Embryonic facial prominence (tissue), 1 donor: ENCODE data around the gene BRD1.
"Not testable (repeated sequence)": the region's sequence is repeated elsewhere in the genome, so short reads cannot be mapped to it uniquely, and the experiment has no call there.

Source experiments
- DNase-seq: peaks from one replicate; pipeline ENCODE4 v3.0.0-alpha.2; 2016; ENCODE audit errors: extremely low spot score

BRD1 gene

DNA sequence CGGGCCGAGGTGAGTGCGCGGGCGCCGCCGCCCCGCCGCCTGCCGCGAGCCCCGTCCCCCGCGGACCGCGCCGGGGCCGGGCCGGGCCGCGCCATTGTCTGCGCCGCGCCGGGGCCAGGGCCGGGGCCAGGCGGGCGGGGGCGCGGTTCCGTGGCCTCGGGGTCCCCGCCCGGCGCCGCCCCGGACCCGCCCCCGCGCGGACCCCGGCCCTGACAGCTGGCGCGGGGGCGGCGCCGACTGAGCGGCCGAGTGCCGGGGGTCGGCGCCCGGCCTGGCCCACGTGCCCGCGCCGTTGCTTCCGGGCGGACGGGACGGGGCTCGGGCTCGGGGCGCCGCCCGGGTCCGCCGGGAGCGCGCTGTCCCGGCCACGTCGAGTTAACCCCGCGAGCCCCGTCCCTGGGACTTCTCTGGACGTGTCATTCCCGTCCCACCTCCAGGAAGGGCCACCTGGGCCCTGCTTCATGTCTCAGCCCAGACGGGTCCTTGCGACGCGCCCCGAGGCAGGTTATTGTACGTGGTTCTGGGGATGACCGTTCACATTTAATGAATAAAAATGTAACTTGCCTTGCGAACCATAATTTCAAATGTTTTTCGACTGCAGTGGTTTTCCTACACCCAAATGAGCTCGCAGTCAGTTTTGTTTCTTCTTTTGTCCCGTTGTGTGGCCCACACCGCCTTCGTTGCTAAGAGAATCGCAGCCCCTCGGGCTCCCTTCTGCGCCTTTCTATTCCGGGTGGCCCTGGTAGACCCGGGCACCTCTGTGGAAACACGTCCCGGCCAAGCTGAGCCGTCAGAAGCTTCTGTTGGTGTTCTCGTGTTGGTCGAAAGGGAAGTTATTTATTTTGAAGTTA, 26.5 kb upstream of the BRD1 start:
- no peak for DNase-seq

DNA sequence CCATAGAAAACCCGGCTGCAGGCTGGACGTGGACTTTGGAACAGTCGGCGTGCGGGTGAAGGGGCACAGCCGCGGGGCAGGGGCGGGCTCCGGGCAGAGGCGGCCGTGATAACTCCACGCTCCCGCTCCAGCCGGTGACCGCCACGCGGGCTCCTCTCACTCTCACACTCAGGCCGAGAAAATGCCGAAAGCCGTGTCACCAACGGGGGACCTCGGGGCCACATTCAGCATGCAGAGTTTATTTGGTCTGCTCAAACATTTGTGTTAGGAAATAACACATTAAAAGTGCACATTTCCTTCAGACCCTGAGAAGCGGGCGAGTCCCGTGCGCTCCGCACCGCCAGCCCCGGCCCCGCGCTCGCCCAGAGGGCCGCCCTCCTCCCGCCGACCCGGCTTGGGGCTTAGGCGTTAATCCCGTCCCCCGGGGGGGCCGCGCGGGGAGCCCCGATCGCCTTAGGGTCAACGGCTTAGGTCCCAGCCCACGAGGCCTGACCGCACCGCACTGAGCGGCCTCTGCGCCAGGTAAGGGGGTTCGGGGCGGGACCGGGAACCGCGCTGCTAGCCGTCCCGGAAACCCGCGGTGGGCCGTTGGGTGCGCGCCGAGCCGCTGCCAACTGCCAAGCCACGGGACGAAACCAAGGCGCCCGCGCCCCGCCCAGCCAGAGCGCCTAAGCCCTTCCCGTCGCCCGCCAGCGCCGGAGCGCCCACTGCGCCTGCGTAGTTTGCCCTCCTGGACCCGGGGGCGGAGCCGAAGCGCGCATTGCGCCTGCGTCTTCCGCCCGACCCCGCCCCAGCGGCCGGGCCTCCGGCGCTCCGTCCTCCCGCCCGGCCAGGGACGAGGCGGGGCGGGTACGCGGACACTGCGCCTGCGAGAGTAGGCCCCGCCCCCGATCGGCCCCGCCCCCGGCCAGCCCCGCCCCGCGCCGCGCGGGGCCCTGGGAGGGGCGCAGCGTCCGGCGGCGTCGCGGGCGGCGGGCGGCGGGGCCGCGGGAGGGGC, 25.5 kb upstream of the BRD1 start, which contains the start of gene ZBED4:
TSS of gene ZBED4 (plus strand) at position 947 of the 997 bp plus-strand sequence. CDS start 29,819 bp downstream, outside the sequence.
- DNase-seq: peak; percentile 86

DNA sequence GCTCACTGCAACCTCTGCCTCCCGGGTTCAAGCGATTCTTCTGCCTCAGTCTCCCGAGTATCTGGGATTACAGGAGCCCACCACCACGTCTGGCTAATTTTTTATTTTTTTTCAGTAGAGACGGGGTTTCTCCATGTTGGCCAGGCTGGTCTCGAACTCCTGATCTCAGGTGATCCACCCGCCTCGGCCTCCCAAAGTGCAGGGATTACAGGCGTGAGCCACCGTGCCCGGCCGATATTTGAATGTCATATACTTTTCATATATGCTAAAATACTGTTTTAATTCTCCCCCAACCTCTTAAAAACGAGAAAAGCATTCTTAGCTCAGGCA, 24.9 kb upstream of the BRD1 start:
- not testable (repeated sequence) for DNase-seq

DNA sequence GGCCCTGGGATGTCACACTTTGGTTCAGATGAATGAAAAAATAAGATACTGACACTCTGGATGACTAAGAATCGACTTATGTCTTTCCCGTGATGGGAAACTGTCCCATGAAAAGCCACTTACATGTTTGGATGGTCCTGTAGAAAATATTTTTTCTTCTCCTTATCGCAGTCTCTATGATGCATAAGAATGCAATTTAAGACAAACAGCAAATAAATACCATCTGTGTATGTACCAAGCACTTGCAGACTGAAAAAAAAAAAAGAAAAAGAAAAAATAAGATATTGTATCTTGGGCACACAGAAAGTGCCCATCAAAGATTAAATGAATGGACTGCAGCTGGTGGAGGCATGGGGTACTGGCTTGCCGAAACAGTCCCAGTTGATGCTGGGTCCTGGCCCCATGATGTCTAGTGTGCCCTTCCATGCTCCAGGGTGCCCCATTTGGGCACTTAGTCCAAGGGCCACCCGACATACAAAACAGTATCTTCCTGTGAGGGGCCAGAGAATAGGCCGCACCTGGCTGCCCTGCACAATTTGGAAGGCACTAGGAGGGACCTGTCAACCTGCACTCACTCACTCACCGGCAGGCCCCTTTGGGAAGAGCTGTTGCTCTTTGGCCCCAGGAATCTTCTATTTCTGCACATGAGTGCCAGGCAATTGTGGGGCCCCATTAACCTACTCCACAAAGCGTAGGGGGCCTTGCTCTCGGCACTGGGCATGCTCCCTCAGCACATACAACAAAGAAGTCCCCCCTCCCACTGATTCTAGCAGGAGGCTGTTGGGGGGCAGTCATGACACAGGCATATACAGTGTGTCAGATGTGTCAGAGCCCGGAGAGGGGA, 23.5 kb upstream of the BRD1 start:
- no peak for DNase-seq

DNA sequence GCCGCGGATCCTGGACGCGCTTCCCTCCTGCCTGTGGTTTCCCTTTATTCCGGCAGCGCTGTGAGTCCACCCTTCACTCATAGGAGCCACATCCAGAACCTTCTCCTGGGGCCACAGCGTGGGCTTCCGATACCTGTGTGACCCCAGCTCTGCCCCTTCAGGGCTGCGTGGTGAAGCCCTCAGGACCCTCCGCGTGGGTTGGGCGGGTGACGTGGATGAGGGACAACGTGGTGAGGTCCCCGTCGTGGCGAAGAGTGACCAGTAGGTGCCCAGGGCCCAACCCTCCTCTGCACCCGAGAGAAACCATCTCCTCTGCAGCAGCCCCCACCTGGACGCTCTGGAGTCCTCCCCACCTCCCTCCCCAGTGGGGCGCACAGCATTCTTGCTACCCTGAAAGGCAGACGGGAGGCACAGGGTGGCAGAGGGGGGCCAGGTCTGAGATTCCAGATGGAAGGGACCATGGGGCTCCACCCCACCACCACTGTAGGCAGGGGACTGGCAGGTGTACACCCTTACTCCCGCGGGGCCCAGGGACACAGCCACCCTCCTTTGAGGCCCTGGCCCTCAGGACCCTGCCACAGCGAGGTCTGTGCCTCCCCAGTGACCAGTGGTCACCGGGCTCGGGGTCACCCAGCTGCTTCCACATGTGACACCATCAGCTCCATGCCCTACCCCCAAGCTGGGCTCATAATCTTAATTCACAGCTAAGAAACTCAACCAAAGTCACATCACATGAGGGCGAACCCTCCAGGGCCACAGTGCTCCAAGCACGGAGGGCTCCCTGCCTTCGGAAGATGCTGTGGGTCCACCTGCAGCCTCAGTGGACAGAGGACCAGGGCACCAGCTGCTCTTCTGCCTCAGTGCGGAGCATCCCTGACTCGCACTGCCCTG, 22.6 kb upstream of the BRD1 start:
- DNase-seq: no peak

DNA sequence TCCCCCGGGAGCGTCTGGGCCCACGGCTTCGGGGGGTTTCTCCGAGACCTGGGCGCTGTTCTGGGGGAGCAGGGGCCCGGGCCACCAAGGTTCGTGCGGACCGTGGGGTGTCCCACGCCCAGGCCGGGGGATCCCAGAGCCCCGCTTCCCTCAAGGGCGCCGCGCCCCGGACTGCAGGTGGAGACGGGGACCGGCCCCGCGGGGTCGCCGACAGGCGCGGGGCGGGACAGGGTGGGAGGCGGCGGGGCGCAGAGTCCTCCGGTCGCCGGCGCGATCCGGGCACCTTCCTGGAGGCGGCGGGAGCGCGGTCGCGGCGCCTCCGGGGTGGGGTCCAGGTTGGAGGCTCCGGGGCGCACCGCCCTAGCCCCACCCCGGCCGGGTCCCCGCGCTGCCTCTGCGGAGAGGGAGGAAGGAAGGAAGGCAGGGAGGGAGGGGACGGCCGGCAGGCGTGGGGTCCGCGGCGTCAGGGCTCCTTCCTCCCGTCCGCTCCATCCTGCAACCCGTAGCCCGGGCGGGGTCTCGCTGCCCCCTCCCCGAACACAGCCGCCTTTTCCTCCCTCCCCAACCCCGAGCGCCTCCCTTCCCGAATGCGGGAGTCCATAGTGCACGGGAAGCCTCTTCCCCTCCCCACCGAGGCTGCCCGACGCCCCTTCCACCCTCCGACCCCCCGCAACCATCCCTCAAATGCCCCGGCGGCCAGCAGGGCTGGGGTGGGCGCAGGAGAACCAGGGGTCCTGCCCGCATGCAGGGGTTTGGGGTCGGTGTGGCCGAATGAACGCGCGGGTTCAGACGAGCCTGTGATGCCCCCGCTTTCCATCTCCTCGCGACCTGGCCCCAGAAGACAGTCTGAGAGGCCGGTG, 21.7 kb upstream of the BRD1 start:
- no peak for DNase-seq

DNA sequence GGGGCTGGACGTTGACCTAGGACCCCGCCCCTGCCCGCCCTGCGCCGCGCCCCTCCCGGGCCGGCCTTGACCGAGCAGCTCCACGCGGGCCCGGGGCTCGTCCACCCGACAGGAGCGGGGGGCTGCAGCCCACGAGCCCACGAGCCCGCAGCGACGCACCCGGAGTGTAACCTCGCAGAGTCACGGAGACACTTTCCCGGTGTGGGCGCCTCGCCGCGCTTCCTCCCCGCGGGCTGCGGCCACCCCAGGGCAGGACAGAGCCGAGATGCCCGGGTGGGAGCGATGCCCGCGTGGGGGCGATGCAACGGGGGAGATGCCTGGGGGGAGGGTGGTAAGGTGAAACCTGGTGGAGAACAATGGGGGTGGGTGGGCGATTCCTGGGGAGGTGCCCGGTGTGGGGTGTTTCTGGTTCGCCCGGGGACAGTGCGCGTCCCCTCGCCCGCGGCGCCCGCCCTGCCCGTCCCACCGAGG, 21.1 kb upstream of the BRD1 start:
- no peak for DNase-seq

DNA sequence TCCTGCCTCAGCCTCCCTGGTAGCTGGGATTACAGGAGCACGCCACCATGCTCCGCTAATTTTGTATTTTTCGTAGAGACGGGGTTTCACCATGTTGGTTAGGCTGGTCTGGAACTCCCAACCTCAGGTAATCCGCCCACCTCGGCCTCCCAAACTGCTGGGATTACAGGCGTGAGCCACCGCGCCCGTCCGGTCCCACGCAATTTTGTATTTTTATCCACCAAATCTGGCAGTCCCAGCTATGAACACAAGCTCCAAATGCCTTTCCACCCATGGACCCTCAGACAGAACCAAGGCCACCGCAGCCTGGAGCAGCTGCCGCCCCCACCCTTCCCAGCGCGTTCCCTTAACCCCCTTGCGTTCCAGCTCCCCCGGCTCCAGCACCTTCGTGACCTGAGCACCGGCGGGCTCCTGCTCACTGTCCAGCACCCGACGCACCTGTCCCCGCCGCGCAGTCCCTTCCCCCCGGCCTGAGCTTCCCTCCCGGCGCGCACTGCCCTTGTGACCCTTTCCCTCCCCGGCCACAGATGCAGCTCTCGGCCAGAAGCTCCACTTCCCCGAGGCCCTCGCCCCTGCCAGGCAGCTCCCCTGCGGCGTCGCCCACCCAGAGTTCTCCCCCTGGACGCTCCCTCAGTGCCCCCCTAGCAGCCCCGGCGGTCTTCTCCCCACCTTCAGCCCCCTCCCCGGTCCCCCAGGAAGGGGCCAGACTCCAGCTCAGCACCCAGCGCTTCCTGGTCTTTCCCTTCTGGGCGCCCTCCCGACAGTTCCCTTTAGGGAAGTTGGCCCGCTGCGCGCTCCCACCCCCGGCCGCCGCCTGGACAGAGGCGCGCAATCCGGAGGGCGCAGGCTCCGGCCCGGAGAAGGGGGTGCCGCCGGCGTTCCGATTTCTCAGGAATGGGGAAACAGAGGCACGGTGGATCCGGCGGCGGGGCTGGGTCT, 20.3 kb upstream of the BRD1 start:
- DNase-seq: no peak

DNA sequence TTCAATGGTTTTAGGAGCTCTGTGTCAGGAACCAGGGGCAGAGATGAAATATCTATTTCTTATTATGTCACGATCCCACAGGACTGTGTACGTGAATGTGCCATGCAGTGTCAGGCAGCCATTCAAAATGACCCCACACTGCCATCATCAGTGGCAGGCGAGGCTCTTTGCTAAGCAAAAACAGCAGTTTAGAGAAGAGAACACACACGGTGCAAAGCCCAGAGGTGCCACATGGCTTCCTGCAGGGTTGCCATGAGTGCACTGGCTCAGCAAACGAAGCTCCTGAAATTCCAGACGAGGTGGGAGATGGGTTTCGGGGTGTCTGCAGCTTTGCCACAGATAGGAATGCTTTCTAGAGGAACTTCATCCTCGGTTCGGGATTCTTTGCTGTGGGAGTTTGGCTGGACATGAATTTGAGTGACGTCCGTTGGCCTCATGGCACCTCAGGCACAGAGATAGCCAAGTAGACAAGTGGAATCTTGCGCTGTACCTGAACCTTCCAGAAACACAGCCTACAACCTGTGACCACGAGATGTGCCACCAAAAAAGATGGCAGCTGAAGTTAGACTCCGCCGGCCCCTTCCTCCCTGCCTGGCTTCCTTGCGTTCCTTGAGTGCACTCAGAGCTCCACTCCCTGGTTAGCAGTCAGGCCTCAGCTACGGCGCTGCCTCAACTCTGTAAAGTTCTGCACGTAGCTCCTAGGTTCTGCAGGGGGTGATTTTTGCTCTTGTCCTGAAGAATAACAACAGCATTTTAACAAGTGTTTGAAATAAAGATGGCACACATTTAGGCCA, 18.2 kb upstream of the BRD1 start:
- no peak for DNase-seq

DNA sequence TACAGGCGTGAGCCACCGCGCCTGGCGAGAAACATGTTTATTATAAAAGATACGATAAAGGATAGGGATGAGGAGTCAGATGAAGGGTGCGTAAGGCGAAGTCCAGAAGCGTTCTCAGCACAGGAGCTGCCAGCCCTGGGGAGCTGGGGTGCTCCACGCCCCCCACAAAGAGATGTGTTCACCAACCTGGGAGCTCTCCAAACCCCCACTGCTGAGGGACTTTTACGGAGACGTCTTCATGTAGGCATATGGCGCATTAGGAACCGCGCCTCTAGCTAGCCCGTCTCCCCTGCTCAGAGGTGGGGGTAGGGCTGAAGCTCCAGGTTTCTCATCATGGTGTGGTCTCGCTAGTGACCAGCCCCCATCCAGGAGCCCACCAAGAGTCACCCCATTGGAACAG, 17.6 kb upstream of the BRD1 start:
- DNase-seq: no peak

DNA sequence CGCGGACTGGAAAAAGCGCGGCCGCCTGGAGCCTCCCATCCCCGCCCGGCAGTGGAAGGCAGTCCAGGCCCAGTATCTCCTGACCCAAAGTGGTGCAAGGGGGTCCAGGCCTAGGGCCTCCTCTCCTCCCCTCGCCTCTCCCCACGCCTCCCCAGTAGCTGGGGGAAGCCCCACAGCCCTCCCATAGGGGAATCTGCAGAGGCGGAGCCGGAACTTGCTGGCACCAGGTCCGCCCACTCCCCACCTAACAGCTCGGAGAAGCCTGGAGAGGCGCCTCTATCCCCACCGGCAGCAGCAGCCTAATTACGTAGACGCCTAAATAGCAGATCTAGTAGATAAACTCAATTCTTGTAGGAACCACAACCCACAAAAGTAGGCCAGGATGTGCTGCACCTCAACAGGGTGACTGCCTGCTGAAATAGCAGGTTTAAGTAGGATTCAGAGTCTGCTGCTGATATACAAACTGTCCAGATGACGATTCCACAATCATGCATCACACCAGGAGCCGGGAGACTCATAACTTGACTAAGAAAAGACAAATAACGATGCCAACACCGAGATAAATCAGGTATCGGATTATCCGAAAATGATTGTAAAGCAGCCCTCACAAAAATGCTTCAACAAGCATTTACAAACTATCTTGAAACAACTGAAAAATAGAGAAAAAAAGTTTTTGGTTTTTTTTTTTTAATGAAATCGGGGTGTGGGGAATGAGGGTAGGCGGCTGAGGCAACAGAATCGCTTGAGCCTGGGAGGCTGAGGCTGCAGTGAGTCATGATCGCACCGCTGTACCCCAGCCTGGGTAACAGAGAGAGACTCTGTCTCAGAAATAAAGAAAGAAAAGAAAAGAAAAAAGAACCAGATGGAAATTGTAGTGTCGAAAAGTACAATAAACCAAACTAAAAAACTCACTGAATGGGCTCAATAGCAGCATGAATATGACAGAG, 11.4 kb upstream of the BRD1 start:
- no peak for DNase-seq

DNA sequence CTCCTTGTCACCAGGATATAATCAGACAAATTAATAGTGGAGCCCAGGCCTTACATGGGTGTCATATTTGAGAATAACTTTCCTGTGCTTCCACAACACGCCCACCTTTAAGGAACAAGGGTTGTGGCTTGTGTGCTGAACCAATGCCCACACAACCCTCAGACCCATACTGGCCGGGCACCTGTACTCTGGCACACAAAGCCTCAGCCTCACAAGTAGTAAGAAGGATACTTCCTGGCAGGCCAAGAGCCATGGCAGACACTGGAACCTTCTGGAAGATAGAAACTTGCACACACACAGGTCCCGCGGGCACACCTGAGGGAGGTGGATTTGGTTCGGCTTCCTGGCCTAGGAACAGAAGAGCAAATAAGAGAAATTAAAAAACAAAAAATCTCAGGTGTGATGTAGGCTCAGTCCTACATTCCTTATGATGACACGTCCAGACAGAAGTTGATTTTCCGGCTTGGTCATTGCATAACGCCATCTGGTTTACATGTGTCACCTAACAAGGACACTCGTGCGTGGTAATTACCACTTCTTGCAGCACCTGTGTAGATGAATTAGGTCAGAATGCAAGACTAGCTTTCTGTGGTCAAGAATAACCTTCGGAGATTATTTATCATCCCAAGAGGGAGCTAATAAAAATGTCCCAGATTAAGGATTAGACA, 5.8 kb upstream of the BRD1 start:
- no peak for DNase-seq

DNA sequence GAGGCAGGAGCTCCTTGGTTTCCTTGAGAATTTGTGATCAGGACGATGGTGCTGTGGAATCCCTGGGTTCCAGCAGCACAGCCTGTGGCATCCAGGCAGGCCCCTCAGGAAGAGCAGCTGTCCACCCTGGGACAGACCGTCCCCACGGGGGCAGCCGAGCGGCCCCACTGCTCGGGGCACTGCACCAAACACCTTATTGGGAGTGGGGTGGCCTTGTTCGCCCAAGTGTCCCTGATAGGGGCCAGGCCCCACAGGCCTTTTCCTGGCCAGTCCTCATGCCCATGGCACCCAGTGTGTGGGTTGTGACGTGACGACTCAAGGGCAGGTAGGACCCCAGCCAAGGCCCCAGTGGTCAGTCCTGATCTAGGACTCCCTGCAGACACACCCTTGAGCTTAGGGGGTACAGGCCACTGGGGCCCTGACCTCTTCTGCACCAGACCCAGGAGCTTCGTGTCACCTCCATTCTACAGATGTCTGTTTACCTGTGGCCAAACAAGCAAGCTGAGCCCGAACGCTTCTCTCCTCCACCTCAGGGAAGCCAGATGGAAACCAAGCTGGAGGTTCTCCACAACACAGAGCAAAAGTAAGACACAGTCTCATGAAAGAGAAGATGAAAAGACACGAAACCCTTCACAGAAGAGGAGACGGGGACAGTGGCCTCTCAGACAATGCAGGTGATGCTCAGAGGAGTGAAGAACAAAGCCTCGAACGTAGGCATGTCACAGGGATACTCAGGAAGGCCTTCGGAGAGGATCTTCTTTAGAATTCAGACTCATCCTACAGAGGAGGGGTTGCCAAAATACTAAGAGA, 1.6 kb upstream of the BRD1 start:
- DNase-seq: no peak

DNA sequence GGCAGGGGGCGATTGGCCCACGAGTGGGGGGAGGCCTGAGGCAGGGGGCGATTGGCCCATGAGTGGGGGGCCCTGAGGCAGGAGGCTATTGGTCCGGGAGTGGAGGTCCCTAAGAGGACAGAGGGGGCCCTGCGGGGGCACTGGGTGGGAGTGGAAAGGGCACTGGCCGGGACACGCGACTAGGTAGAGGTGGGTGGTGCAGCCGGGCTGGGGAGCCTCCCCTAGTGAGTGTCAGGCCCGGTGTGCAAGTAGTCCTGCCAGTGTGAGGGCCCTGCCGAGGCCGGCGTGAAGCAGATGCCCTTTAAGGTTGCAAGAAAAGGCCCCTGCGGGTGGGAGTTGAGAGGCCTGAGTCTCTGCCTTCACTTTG, 909 bp upstream of the BRD1 start:
- no peak for DNase-seq

DNA sequence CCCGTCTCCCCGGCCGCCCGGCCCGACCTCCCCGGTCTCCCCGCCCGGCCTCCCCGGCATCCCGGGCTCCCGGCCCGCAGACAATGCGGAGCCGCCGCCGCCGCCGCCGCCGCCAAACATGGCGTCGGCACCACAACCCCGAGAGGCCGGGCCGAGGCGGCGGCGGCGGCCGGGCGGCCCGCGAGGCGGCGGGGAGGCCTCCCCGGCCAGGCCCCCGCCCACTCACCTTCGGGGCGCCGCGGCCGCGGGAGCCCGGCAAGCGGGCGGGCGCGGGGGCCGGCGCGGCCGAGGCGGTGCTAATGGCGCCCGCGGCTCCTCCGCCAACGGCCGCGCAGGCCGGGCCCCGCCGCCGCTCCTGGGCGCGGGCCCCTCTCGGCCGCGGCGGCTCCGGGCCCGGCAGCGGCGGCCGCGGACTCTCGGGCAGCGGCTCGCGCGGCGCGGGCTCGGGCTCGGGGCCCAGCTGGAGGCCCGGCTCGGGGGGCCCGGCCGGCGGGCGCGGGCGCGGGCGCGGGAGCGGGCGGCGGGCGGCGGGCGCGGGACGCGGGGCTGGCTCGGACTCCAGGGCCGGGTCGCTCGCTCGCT, 311 bp downstream of the BRD1 start:
- peak; percentile 61 for DNase-seq
